Neuronal stem cell (in vitro differentiated cells): ENCODE measurements around the gene LAG3.

Source experiments
- DNase-seq: peaks from one replicate; pipeline ENCODE4 v3.0.0-alpha.2; 2013; ENCODE audit warnings: low spot score
- H2AFZ ChIP-seq: one replicate; pipeline ENCODE4 v1.6.1; 2013; ENCODE audit warnings: mild to moderate bottlenecking, low read length, inconsistent platforms
- H2AK5ac ChIP-seq: 2 replicates; pipeline ENCODE4 v1.6.1; 2013; ENCODE audit warnings: low read depth, mild to moderate bottlenecking, inconsistent platforms, low read length, moderate library complexity, mixed read lengths
- H2BK120ac ChIP-seq: 2 replicates; pipeline ENCODE4 v1.6.1; 2013; ENCODE audit warnings: low read depth, mild to moderate bottlenecking, inconsistent platforms, low read length, moderate library complexity, mixed read lengths
- H2BK12ac ChIP-seq: one replicate; pipeline ENCODE4 v1.6.1; 2013; ENCODE audit warnings: low read length, inconsistent platforms
- H2BK15ac ChIP-seq: 2 replicates; pipeline ENCODE4 v1.6.1; 2013; ENCODE audit warnings: mild to moderate bottlenecking, low read length, inconsistent platforms, mixed read lengths
- H2BK5ac ChIP-seq: one replicate; pipeline ENCODE4 v1.6.1; 2013; ENCODE audit warnings: inconsistent platforms, mild to moderate bottlenecking, low read length, moderate library complexity
- H3K14ac ChIP-seq: one replicate; pipeline ENCODE4 v1.6.1; 2013; ENCODE audit warnings: low read length, inconsistent platforms
- H3K18ac ChIP-seq: 2 replicates; pipeline ENCODE4 v1.6.1; 2013; ENCODE audit warnings: low read length, inconsistent platforms
- H3K23ac ChIP-seq: 2 replicates; pipeline ENCODE4 v1.6.1; 2013; ENCODE audit warnings: low read depth, mild to moderate bottlenecking, mixed read lengths, low read length, inconsistent platforms; ENCODE audit not compliant: poor library complexity
- H3K27ac ChIP-seq: replicated peaks from 3 replicates; pipeline ENCODE4 v1.5.1; 2013; ENCODE audit warnings: low read length, inconsistent platforms
- H3K27me3 ChIP-seq, 3 experiments: 2 replicates each; pipeline ENCODE4 v1.6.1; 2013; ENCODE audit warnings: low read length in 3 of 3, mild to moderate bottlenecking in 2 of 3, inconsistent platforms in 1 of 3, low read depth in 1 of 3, mixed read lengths in 1 of 3, moderate library complexity in 1 of 3; ENCODE audit not compliant: control insufficient read depth in 3 of 3, insufficient read depth in 3 of 3
- H3K36me3 ChIP-seq, 2 donors: replicated peaks in 1 of 2; 2 replicates each; pipeline ENCODE4 v1.6.1; 2013; ENCODE audit warnings: low read length in 2 of 2; ENCODE audit not compliant: control insufficient read depth in 2 of 2, insufficient read depth in 2 of 2
- H3K4ac ChIP-seq: 2 replicates; pipeline ENCODE4 v1.6.1; 2013; ENCODE audit warnings: inconsistent platforms, mild to moderate bottlenecking, low read length, moderate library complexity
- H3K4me1 ChIP-seq, 2 donors: 1 replicate in 1 of 2; 2 replicates in 1 of 2; pipeline ENCODE4 v1.6.1; 2013; ENCODE audit warnings: low read length in 2 of 2, low read depth in 1 of 2; ENCODE audit not compliant: control insufficient read depth in 2 of 2, insufficient read depth in 1 of 2
- H3K4me2 ChIP-seq: one replicate; pipeline ENCODE4 v1.6.1; 2013; ENCODE audit warnings: mild to moderate bottlenecking, low read length, inconsistent platforms; ENCODE audit not compliant: insufficient read depth, poor library complexity, severe bottlenecking
- H3K4me3 ChIP-seq, 2 donors: 2 replicates each; pipeline ENCODE4 v1.5.1; 2013; ENCODE audit warnings: low read length in 2 of 2, mild to moderate bottlenecking in 2 of 2, inconsistent platforms in 1 of 2, moderate library complexity in 1 of 2
- H3K79me1 ChIP-seq: one replicate; pipeline ENCODE4 v1.6.1; 2013; ENCODE audit warnings: low read depth, mild to moderate bottlenecking, inconsistent platforms, low read length, moderate library complexity
- H3K9ac ChIP-seq: one replicate; pipeline ENCODE4 v1.6.1; 2013; ENCODE audit warnings: mild to moderate bottlenecking, low read depth, low read length, inconsistent platforms; ENCODE audit not compliant: poor library complexity
- H3K9me3 ChIP-seq, 2 donors: replicated peaks in 1 of 2; 2 replicates each; pipeline versions ENCODE3 to v1.6.1; 2013; ENCODE audit warnings: low read length in 2 of 2, mild to moderate bottlenecking in 2 of 2, inconsistent platforms in 1 of 2, low read depth in 1 of 2, mixed read lengths in 1 of 2, moderate library complexity in 1 of 2; ENCODE audit not compliant: control insufficient read depth in 2 of 2, insufficient read depth in 1 of 2
- H4K8ac ChIP-seq: one replicate; pipeline ENCODE4 v1.6.1; 2013; ENCODE audit warnings: low read depth, mild to moderate bottlenecking, inconsistent platforms, low read length, moderate library complexity
- H4K91ac ChIP-seq: one replicate; pipeline ENCODE4 v1.6.1; 2013; ENCODE audit warnings: low read length, low read depth, mild to moderate bottlenecking, inconsistent platforms; ENCODE audit not compliant: poor library complexity
- WGBS, 2 donors: extraction: QIAGEN DNeasy Blood & Tissue Kit; methylation state at CpG; one replicate each; pipeline ENCODE4 v1.1.7; 2013; ENCODE audit warnings: missing lambda C conversion rate in 2 of 2, mixed read lengths in 1 of 2; ENCODE audit not compliant: insufficient read length in 2 of 2, insufficient replicate concordance in 1 of 2; ENCODE audit errors: extremely low coverage in 2 of 2; 5-methylcytosine and 5-hydroxymethylcytosine counted together

LAG3 gene

DNA sequence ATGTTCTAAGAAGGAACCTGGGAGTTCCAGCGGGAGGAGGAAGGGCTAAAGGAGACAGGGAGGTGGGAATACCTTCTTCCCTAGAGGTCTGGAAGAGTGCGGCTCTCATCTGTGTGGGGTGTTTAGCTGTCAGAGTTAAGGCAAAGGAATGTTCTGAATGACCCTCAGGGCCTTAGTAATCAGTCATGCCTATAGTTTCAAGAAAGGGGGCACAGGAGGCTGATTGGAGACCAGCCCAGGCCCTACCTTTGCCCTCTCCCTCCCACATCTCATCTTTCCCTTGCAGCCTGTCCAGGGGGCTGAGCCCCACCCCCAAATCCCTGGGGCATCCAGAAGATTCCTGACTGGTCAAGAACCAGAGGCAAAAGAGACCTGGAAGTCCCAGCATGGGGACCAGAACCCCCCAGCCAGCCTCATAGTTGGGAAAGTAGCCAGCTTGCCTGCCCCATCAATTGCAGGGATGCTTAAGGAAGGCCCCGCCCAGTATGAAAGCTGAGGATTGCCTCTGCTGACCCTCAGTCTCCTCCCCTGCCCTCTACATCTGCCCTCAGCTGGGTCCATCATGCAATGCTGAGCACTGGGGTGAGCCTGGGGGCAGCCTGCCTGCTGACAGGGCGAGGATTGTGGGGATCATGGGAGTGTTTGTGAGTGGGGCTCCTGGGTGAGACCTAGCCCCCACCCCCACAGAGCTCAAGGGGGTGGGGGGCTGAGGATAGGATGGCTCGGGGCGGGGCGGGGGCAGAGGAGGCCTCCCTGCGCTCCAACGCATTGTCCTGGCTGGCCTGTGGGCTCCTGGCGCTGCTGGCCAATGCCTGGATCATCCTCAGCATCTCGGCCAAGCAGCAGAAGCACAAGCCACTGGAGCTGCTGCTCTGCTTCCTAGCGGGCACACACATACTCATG, 51.1 kb downstream of the LAG3 start:
- Histone ChIP-seq H3K23ac (peak overlapping the region; percentile 82), H3K4me2 (no peak overlapping the region), H3K9me3 (peaks cover 0 to 3% of the 10 kb centered on the region in 2 donors), H2BK5ac (peak overlapping the region; percentile 33), H3K9ac (no peak overlapping the region), H4K91ac (no peak overlapping the region), H3K27ac (no peak overlapping the region), H2AK5ac (peak overlapping the region; percentile 72), H3K79me1 (peaks cover 10% of the 10 kb centered on the region), H3K4ac (no peak overlapping the region), H3K4me3 (no peak overlapping the region), H3K36me3 (peaks cover 0 to 5% of the 10 kb centered on the region in 2 donors), H3K4me1 (peaks cover 39 to 54% of the 10 kb centered on the region in 2 donors), H3K27me3 (no peaks in the 10 kb centered on the region), H3K18ac (peak overlapping the region; percentile 21), H2BK15ac (peak overlapping the region; percentile 77), H3K14ac (no peak overlapping the region), H2BK120ac (no peak overlapping the region), H4K8ac (no peak overlapping the region), H2BK12ac (no peak overlapping the region), H2AFZ (no peak overlapping the region)
- no peak for DNase-seq
- WGBS, 2 donors = no CpG with 5 or more reads among the region's 12 CpGs

DNA sequence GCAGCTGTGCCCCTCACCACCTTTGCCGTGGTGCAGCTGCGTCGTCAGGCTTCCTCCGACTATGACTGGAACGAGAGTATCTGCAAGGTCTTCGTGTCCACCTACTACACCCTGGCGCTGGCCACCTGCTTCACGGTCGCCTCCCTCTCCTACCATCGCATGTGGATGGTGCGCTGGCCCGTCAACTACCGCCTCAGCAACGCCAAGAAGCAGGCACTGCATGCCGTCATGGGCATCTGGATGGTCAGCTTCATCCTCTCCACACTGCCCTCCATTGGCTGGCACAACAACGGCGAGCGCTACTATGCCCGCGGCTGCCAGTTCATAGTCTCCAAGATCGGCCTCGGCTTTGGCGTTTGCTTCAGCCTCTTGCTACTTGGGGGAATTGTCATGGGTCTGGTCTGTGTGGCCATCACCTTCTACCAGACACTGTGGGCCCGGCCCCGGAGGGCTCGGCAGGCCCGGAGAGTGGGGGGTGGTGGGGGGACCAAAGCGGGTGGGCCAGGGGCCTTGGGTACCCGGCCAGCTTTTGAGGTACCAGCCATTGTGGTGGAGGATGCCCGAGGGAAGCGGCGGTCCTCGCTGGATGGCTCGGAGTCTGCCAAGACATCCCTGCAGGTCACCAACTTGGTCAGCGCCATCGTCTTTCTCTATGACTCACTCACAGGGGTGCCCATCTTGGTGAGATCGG, 51.9 kb downstream of the LAG3 start:
- DNase-seq = no peak
- H4K91ac ChIP-seq = no peak overlapping the region
- no CpG with 5 or more reads among the region's 37 CpGs for WGBS, 2 donors

DNA sequence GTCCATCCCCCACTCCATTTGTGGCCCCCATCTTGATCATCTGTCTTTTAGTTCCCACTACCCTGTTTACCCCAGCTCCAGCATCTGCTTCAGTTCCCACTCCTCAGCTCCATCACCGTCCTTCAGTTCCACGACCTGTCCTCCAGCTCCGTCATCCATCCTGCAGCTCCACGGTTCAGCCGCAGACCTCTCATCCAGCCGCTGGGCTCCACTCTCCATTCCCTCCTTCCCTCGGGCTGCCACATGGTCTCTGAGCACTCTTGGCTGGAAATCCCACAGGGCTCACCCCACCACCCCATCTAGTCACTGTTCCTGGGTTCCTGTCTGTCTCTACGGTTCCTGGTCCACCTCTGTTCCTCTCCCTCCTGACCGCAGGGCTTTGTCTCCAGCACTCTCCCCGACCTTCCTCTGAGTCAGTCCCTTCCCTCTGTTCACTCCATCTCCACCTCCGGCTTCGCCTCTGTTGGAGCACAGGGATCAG, 52.6 kb downstream of the LAG3 start:
- peak overlapping the region; percentile 94 for H3K14ac ChIP-seq
- H2AK5ac ChIP-seq = peak overlapping the region; percentile 96
- H2AFZ ChIP-seq = no peak overlapping the region
- H3K4me3 ChIP-seq = no peak overlapping the region
- peak overlapping the region; percentile 79 for H2BK120ac ChIP-seq
- no peak overlapping the region for H4K91ac ChIP-seq
- no CpG with 5 or more reads among the region's 12 CpGs for WGBS, 2 donors
- H4K8ac ChIP-seq = no peak overlapping the region
- peaks cover 31 to 43% of the 10 kb centered on the region in 2 donors for H3K4me1 ChIP-seq
- peaks cover 3 to 6% of the 10 kb centered on the region in 2 donors for H3K36me3 ChIP-seq
- no peaks in the 10 kb centered on the region for H3K27me3 ChIP-seq
- DNase-seq = no peak
- peaks cover 20% of the 10 kb centered on the region for H3K79me1 ChIP-seq
- no peak overlapping the region for H3K4ac ChIP-seq
- H3K27ac ChIP-seq = no peak overlapping the region
- H3K18ac ChIP-seq = peak overlapping the region; percentile 88
- no peak overlapping the region for H3K4me2 ChIP-seq
- no peak overlapping the region for H3K9ac ChIP-seq
- H3K9me3 ChIP-seq = peaks cover 0 to 3% of the 10 kb centered on the region in 2 donors
- H3K23ac ChIP-seq = peak overlapping the region; percentile 66
- H2BK5ac ChIP-seq = no peak overlapping the region
- H2BK12ac ChIP-seq = peak overlapping the region; percentile 59
- no peak overlapping the region for H2BK15ac ChIP-seq

More for the DNA sequence above, 51.9 kb downstream of the LAG3 start:
- Histone ChIP-seq H3K79me1 (peaks cover 16% of the 10 kb centered on the region), H3K4me1 (peaks cover 33 to 47% of the 10 kb centered on the region in 2 donors), H3K18ac (peak overlapping the region; percentile 21), H2AFZ (no peak overlapping the region), H2BK12ac (no peak overlapping the region), H3K4me3 (no peak overlapping the region), H3K36me3 (peaks cover 0 to 5% of the 10 kb centered on the region in 2 donors), H3K27me3 (no peaks in the 10 kb centered on the region), H3K9me3 (peaks cover 0 to 3% of the 10 kb centered on the region in 2 donors), H4K8ac (no peak overlapping the region), H3K4ac (no peak overlapping the region), H2BK15ac (peak overlapping the region; percentile 41), H2AK5ac (peak overlapping the region; percentile 43), H3K14ac (no peak overlapping the region), H2BK5ac (peak overlapping the region; percentile 33), H3K4me2 (no peak overlapping the region), H2BK120ac (no peak overlapping the region), H3K27ac (no peak overlapping the region), H3K9ac (no peak overlapping the region), H3K23ac (peak overlapping the region; percentile 82)
